ENCODE measurements around the gene CDC42SE1. TPM values are rescaled to one million over a fixed set of nuclear protein-coding genes. Genes with fewer than 3 reads are reported as not detected.

CDC42SE1 gene
- total and polyA plus RNA-seq, 9 of the 15 experiments (the other 6 are each of a cell fraction or from before 2014, with no cell fraction given), result 78.1 to 189 (median 114) TPM

DNA sequence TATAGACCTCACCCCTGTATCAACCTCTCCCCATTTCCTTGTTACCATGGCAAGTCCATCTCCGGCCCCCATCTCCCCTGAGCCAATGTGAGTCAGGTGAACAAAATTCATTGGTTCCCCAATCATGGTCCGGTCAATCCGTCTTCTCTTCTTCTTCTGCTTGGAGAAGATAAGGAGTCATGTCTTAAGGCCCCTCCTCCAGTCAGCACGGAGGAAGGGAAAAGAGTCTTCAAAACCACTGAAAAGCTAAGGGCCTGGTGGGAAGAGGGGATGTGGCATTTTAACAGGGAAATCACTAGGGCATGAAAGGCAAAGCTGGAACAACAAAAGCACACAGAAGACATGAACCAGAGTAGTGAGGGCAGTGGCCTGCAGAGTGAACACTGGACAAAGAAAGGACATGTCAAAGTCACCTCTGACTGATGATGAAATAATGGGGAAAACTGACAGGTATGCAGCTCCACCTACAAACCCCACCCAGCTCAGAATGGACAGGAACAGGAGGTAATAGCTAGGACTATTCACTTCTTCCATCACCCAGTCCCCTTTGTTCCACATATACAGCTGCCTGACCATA, 4.4 kb downstream of the CDC42SE1 start (continued):
- TF ChIP-seq, protein P1, sequence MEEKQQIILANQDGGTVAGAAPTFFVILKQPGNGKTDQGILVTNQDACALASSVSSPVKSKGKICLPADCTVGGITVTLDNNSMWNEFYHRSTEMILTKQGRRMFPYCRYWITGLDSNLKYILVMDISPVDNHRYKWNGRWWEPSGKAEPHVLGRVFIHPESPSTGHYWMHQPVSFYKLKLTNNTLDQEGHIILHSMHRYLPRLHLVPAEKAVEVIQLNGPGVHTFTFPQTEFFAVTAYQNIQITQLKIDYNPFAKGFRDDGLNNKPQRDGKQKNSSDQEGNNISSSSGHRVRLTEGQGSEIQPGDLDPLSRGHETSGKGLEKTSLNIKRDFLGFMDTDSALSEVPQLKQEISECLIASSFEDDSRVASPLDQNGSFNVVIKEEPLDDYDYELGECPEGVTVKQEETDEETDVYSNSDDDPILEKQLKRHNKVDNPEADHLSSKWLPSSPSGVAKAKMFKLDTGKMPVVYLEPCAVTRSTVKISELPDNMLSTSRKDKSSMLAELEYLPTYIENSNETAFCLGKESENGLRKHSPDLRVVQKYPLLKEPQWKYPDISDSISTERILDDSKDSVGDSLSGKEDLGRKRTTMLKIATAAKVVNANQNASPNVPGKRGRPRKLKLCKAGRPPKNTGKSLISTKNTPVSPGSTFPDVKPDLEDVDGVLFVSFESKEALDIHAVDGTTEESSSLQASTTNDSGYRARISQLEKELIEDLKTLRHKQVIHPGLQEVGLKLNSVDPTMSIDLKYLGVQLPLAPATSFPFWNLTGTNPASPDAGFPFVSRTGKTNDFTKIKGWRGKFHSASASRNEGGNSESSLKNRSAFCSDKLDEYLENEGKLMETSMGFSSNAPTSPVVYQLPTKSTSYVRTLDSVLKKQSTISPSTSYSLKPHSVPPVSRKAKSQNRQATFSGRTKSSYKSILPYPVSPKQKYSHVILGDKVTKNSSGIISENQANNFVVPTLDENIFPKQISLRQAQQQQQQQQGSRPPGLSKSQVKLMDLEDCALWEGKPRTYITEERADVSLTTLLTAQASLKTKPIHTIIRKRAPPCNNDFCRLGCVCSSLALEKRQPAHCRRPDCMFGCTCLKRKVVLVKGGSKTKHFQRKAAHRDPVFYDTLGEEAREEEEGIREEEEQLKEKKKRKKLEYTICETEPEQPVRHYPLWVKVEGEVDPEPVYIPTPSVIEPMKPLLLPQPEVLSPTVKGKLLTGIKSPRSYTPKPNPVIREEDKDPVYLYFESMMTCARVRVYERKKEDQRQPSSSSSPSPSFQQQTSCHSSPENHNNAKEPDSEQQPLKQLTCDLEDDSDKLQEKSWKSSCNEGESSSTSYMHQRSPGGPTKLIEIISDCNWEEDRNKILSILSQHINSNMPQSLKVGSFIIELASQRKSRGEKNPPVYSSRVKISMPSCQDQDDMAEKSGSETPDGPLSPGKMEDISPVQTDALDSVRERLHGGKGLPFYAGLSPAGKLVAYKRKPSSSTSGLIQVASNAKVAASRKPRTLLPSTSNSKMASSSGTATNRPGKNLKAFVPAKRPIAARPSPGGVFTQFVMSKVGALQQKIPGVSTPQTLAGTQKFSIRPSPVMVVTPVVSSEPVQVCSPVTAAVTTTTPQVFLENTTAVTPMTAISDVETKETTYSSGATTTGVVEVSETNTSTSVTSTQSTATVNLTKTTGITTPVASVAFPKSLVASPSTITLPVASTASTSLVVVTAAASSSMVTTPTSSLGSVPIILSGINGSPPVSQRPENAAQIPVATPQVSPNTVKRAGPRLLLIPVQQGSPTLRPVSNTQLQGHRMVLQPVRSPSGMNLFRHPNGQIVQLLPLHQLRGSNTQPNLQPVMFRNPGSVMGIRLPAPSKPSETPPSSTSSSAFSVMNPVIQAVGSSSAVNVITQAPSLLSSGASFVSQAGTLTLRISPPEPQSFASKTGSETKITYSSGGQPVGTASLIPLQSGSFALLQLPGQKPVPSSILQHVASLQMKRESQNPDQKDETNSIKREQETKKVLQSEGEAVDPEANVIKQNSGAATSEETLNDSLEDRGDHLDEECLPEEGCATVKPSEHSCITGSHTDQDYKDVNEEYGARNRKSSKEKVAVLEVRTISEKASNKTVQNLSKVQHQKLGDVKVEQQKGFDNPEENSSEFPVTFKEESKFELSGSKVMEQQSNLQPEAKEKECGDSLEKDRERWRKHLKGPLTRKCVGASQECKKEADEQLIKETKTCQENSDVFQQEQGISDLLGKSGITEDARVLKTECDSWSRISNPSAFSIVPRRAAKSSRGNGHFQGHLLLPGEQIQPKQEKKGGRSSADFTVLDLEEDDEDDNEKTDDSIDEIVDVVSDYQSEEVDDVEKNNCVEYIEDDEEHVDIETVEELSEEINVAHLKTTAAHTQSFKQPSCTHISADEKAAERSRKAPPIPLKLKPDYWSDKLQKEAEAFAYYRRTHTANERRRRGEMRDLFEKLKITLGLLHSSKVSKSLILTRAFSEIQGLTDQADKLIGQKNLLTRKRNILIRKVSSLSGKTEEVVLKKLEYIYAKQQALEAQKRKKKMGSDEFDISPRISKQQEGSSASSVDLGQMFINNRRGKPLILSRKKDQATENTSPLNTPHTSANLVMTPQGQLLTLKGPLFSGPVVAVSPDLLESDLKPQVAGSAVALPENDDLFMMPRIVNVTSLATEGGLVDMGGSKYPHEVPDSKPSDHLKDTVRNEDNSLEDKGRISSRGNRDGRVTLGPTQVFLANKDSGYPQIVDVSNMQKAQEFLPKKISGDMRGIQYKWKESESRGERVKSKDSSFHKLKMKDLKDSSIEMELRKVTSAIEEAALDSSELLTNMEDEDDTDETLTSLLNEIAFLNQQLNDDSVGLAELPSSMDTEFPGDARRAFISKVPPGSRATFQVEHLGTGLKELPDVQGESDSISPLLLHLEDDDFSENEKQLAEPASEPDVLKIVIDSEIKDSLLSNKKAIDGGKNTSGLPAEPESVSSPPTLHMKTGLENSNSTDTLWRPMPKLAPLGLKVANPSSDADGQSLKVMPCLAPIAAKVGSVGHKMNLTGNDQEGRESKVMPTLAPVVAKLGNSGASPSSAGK (IDR thresholded peaks at IDR 0.05), result no peak
- TF ChIP-seq, protein P2, sequence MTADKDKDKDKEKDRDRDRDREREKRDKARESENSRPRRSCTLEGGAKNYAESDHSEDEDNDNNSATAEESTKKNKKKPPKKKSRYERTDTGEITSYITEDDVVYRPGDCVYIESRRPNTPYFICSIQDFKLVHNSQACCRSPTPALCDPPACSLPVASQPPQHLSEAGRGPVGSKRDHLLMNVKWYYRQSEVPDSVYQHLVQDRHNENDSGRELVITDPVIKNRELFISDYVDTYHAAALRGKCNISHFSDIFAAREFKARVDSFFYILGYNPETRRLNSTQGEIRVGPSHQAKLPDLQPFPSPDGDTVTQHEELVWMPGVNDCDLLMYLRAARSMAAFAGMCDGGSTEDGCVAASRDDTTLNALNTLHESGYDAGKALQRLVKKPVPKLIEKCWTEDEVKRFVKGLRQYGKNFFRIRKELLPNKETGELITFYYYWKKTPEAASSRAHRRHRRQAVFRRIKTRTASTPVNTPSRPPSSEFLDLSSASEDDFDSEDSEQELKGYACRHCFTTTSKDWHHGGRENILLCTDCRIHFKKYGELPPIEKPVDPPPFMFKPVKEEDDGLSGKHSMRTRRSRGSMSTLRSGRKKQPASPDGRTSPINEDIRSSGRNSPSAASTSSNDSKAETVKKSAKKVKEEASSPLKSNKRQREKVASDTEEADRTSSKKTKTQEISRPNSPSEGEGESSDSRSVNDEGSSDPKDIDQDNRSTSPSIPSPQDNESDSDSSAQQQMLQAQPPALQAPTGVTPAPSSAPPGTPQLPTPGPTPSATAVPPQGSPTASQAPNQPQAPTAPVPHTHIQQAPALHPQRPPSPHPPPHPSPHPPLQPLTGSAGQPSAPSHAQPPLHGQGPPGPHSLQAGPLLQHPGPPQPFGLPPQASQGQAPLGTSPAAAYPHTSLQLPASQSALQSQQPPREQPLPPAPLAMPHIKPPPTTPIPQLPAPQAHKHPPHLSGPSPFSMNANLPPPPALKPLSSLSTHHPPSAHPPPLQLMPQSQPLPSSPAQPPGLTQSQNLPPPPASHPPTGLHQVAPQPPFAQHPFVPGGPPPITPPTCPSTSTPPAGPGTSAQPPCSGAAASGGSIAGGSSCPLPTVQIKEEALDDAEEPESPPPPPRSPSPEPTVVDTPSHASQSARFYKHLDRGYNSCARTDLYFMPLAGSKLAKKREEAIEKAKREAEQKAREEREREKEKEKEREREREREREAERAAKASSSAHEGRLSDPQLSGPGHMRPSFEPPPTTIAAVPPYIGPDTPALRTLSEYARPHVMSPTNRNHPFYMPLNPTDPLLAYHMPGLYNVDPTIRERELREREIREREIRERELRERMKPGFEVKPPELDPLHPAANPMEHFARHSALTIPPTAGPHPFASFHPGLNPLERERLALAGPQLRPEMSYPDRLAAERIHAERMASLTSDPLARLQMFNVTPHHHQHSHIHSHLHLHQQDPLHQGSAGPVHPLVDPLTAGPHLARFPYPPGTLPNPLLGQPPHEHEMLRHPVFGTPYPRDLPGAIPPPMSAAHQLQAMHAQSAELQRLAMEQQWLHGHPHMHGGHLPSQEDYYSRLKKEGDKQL (CRISPR knock-in tag; IDR thresholded peaks at IDR 0.05; ENCODE audit: borderline replicate concordance), result no peak
- TF ChIP-seq HDAC8 (tag; IDR thresholded peaks at IDR 0.05), result no peak
- TF ChIP-seq ZBTB1 (CRISPR knock-in tag; IDR thresholded peaks at IDR 0.05; ENCODE audit: borderline replicate concordance, low read depth), result no peak

Measured in K562 (cell line).